GM21619 (cell line): ENCODE results near the gene UPF3B.
"Not testable (repeated sequence)": the region's sequence is repeated elsewhere in the genome, so short reads cannot be mapped to it uniquely, and the experiment has no call there.

Source experiments
- ATAC-seq: cut with Tn5 transposase; IDR thresholded peaks from one replicate; pipeline ENCODE4 v1.9.1; 2021; ENCODE audit not compliant: unreplicated experiment

The UPF3B gene

GRCh38 chrX:119826399-119826959 lies 26.3 kb downstream of the UPF3B start:
- ATAC-seq, result no peak

GRCh38 chrX:119824221-119824620 lies 28.5 kb downstream of the UPF3B start:
- ATAC-seq, result not testable (repeated sequence)

- peak; percentile 98 for ATAC-seq
Observed at GRCh38 chrX:119821703-119822102, 31.1 kb downstream of the UPF3B start.

GRCh38 chrX:119817130-119817690 lies 35.6 kb downstream of the UPF3B start:
- ATAC-seq, result no peak

GRCh38 chrX:119816300-119816699 lies 36.5 kb downstream of the UPF3B start:
- ATAC-seq, result no peak

GRCh38 chrX:119809185-119809666 lies 43.5 kb downstream of the UPF3B start:
- no peak for ATAC-seq

- not testable (repeated sequence) for ATAC-seq
Observed at GRCh38 chrX:119808461-119808860, 44.3 kb downstream of the UPF3B start.

GRCh38 chrX:119802546-119802945 lies 50.2 kb downstream of the UPF3B start:
- ATAC-seq, result no peak

GRCh38 chrX:119801253-119802221 lies 51.2 kb downstream of the UPF3B start:
- no peak for ATAC-seq

- ATAC-seq, result peak; percentile 89
Observed at GRCh38 chrX:119791437-119792231, 61.1 kb downstream of the UPF3B start, which contains the start of gene RPL39. Gene RPL39 (minus strand): TSS chrX:119791630. CDS start chrX:119791576, 54 bp downstream.

- peak; percentile 5 for ATAC-seq
Observed at GRCh38 chrX:119790977-119791436, 61.8 kb downstream of the UPF3B start.

- no peak for ATAC-seq
Observed at GRCh38 chrX:119784747-119785446, 67.9 kb downstream of the UPF3B start.
